GM12874 (cell line): ENCODE measurements around the gene MAN2A1.

Experiments
- CTCF ChIP-seq: IDR thresholded peaks from 2 replicates; pipeline ENCODE4 v1.5.1; 2011; ENCODE audit warnings: low read depth, mild to moderate bottlenecking, control low read depth, low read length, moderate library complexity; ENCODE audit not compliant: insufficient read depth

The MAN2A1 gene

GRCh38 chr5:109681763-109682162 lies 8.0 kb upstream of the MAN2A1 start:
- TF ChIP-seq CTCF: no peak

GRCh38 chr5:109682383-109682782 lies 7.3 kb upstream of the MAN2A1 start:
- TF ChIP-seq CTCF: no peak

GRCh38 chr5:109685916-109686315 lies 3.8 kb upstream of the MAN2A1 start:
- no peak for TF ChIP-seq CTCF

- peak; percentile 35; the same call in 1 of the 2 replicates for TF ChIP-seq CTCF
Measured at GRCh38 chr5:109688630-109688969, 1.1 kb upstream of the MAN2A1 start.

- TF ChIP-seq CTCF: 0 out of 2 replicates have a peak, but pooled peaks have one; percentile 19
Measured at GRCh38 chr5:109688970-109689739, 572 bp upstream of the MAN2A1 start.

GRCh38 chr5:109690242-109690974 lies 681 bp downstream of the MAN2A1 start:
- TF ChIP-seq CTCF: 0 out of 2 replicates have a peak, but pooled peaks have one; percentile 2

GRCh38 chr5:109690975-109691574 lies 1.3 kb downstream of the MAN2A1 start:
- peak; percentile 50 for TF ChIP-seq CTCF
